Thoracic aorta (tissue), 2 donors: ENCODE results near the gene RGCC. TPM values are rescaled to one million over a fixed set of nuclear protein-coding genes. Genes with fewer than 3 reads are reported as not detected.

Source experiments
- ATAC-seq: fragments of 150-250 bp; one replicate; pipeline ENCODE4 v1.8.0; 2017; ENCODE audit warnings: low read depth; ENCODE audit not compliant: insufficient number of reproducible peaks, low FRiP score
- DNase-seq: peaks from one replicate; pipeline ENCODE4 v3.0.0-alpha.2; 2020; ENCODE audit warnings: low spot score
- H3K27ac ChIP-seq, 2 donors: fragments of 200-600 bp; sonication (generic); 1 replicate in 1 of 2; 2 replicates in 1 of 2; pipeline ENCODE4 v1.5.1; 2016; ENCODE audit warnings: mild to moderate bottlenecking in 2 of 2, moderate library complexity in 2 of 2
- H3K27me3 ChIP-seq: fragments of 200-600 bp; sonication (generic); replicated peaks from 2 replicates; pipeline ENCODE4 v1.6.0; 2016; ENCODE audit warnings: mild to moderate bottlenecking; ENCODE audit not compliant: insufficient read depth
- H3K36me3 ChIP-seq: fragments of 200-600 bp; sonication (generic); one replicate; pipeline ENCODE4 v1.5.1; 2016
- H3K4me1 ChIP-seq, 2 donors: fragments of 200-600 bp; sonication (generic); 1 replicate in 1 of 2; 2 replicates in 1 of 2; pipeline versions ENCODE4 v1.5.1 to v1.6.0; 2016; ENCODE audit warnings: low read depth in 2 of 2, mild to moderate bottlenecking in 1 of 2; ENCODE audit not compliant: control insufficient read depth in 1 of 2
- H3K4me3 ChIP-seq: fragments of 200-600 bp; sonication (generic); 2 replicates; pipeline ENCODE4 v1.5.1; 2016; ENCODE audit warnings: mild to moderate bottlenecking
- H3K9me3 ChIP-seq: fragments of 200-600 bp; sonication (generic); 2 replicates; pipeline ENCODE4 v1.5.1; 2016
- CTCF ChIP-seq: fragments of 200-600 bp; sonication (generic); IDR thresholded peaks from one replicate; pipeline ENCODE4 v1.5.1; 2019; ENCODE audit warnings: antibody characterized with exemption
- total RNA-seq, 2 donors: library from RNA; depleted of rRNA; stranded (reverse); fragments of >200 nt; gene quantifications; one replicate each; pipeline versions ENCODE4 v1.1.0 to v1.2.3, GENCODE V29; 2016

The RGCC gene
- total RNA-seq, 2 donors from 2014 or later = 93.3 to 134 TPM

DNA sequence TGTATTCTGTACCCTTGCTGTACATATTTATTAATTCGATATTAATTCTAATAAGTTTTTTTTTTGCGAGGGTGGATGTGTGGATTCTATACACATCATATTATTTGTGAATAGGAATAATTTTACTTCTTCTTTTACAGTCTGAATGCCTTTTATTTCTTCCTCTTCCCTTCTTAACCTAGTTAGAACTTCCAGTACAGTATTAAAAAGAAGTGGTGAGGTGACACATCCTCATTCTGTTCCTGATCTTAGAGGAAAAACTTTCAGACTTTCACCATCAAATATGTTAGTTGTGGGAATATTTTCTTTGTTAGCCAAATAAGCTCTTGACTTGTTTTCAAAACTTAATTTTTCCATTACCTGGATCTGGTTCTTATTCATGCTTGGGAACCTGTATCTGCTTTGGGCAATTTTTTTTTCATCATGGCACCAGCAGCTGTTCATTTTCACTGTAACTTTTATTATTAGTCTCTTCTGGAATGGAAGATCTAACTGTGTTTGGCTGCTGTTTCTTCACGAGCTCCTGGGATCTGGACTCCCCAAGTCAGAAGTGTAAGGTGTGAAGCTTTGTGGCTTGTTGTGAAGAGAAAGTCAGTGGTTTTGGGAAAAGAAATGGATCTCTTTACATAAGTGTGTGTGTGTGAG is 33.1 kb downstream of the RGCC start:
- no peak for TF ChIP-seq CTCF
- no peaks in the 10 kb centered on the region for H3K36me3 ChIP-seq
- no peaks in the 10 kb centered on the region for H3K27me3 ChIP-seq
- ATAC-seq = no peak
- DNase-seq = no peak
- no peak overlapping the region for H3K27ac ChIP-seq
- H3K4me3 ChIP-seq = no peak overlapping the region
- peaks cover 19 to 39% of the 10 kb centered on the region in 2 donors for H3K4me1 ChIP-seq
- no peaks in the 10 kb centered on the region for H3K9me3 ChIP-seq

DNA sequence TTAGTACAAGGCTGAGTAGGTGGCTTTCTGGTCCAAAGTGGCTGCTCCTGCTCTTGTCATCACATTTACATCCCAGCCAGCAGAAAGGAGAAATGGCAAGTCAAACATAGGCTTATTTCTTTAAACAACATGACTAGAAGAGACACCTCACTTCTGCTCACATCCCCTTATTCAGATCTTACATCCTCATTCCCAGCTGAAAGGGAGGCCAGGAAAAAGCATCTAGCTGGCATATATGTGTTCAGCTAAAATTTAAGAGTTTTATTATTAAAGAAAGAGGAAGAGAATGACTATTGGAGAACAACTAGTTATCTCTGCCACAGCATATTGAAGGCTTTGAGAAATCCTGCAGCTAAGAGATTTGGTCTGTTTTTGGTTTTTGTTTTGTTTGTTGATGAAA is 34.1 kb downstream of the RGCC start:
- ATAC-seq = no peak
- TF ChIP-seq CTCF = no peak

GRCh38 chr13:41492432-41493260 is 35.3 kb downstream of the RGCC start:
- no peak for ATAC-seq
- Histone ChIP-seq H3K9me3 (no peaks in the 10 kb centered on the region), H3K4me1 (peaks cover 31 to 61% of the 10 kb centered on the region in 2 donors), H3K4me3 (no peak overlapping the region), H3K36me3 (no peaks in the 10 kb centered on the region), H3K27ac (peak overlapping the region in 1 of 2 donors; percentile 27), H3K27me3 (no peaks in the 10 kb centered on the region)
- no peak for TF ChIP-seq CTCF
- DNase-seq = no peak

More for the DNA sequence above, 34.1 kb downstream of the RGCC start:
- peaks cover 26 to 49% of the 10 kb centered on the region in 2 donors for H3K4me1 ChIP-seq
- no peaks in the 10 kb centered on the region for H3K36me3 ChIP-seq
- no peaks in the 10 kb centered on the region for H3K27me3 ChIP-seq
- no peaks in the 10 kb centered on the region for H3K9me3 ChIP-seq
- no peak overlapping the region for H3K27ac ChIP-seq
- DNase-seq = no peak
- H3K4me3 ChIP-seq = no peak overlapping the region

DNA sequence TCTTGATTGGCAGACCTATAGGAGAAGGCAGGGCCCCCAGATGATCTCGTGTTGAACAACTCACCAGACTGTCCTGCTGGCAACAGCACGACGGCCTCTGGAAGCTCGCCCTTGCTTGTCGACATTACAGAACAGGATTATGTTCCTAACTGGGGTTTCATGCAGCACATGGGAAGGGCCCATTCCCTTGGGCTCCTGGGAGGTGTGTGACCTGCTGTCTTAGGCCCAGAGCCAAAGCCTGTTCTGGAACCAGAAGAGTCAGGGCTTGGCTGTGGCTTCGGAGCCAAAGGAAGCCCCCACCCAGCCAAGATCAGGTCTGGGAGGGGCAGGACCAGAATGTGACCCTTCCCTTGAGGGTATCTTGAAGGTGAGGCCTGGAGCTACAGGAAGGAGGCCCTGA is 36.9 kb downstream of the RGCC start:
- TF ChIP-seq CTCF = no peak
- peaks cover 31 to 74% of the 10 kb centered on the region in 2 donors for H3K4me1 ChIP-seq
- H3K9me3 ChIP-seq = no peaks in the 10 kb centered on the region
- ATAC-seq (no peak), DNase-seq (no peak)
- H3K27me3 ChIP-seq = no peaks in the 10 kb centered on the region
- H3K36me3 ChIP-seq = no peaks in the 10 kb centered on the region
- peak overlapping the region; percentile 39 to 40 for H3K27ac ChIP-seq
- no peak overlapping the region for H3K4me3 ChIP-seq

DNA sequence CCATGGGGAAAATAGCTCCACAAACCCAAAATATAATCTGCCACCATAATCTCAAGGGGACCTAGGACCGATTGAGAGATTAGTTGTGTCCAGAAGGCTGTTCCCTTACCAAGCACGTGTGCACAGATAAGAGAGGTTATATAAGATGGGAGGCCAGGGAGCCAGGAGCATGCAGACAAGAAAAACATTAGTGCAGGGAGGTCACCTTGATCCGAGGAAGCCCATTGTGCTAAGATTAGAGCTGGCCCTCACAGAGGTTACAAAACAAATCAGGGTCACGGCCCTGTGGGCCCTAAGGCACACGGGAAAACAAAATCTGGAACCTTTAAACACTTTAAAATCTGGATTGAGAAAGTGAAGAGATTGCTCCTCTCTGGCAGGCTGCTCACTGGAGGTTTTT is 37.7 kb downstream of the RGCC start:
- Histone ChIP-seq H3K36me3 (no peaks in the 10 kb centered on the region), H3K4me3 (no peak overlapping the region), H3K4me1 (peaks cover 31 to 77% of the 10 kb centered on the region in 2 donors), H3K9me3 (no peaks in the 10 kb centered on the region), H3K27ac (peak overlapping the region; percentile 60 to 74), H3K27me3 (no peaks in the 10 kb centered on the region)
- ATAC-seq = no peak
- no peak for TF ChIP-seq CTCF
- DNase-seq = no peak
